Endothelial cell of umbilical vein (primary cell): ENCODE data around the gene BRK1.

ENCODE experiments used
- CTCF ChIP-seq, 2 donors: IDR thresholded peaks; 1 replicate in 1 of 2; 2 replicates in 1 of 2; pipeline ENCODE4 v1.5.1; 2011; ENCODE audit warnings: low read length in 2 of 2, mild to moderate bottlenecking in 2 of 2, moderate library complexity in 2 of 2, control low read depth in 1 of 2, inconsistent platforms in 1 of 2, low read depth in 1 of 2; ENCODE audit not compliant: insufficient read depth in 1 of 2; ENCODE audit errors: extremely low read depth in 1 of 2
- JUN ChIP-seq: IDR thresholded peaks from 2 replicates; pipeline ENCODE4 v1.6.1; 2011; ENCODE audit warnings: borderline replicate concordance, low read depth; ENCODE audit not compliant: insufficient read length, insufficient read depth
- POLR2A ChIP-seq: IDR thresholded peaks from 2 replicates; pipeline ENCODE4 v1.6.1; 2012; ENCODE audit warnings: low read depth, mild to moderate bottlenecking, control low read depth, low read length
- POLR2AphosphoS5 ChIP-seq: IDR thresholded peaks from 2 replicates; pipeline ENCODE4 v1.6.1; 2012; ENCODE audit warnings: low read depth, mild to moderate bottlenecking, control low read depth, low read length, moderate library complexity; ENCODE audit not compliant: insufficient read depth

- TF ChIP-seq CTCF (IDR thresholded peaks at IDR 0.05; ENCODE audit: extremely low read depth in 1 of 2, insufficient read depth in 1 of 2, low read depth in 1 of 2, low read length in 2 of 2) = no peak
- TF ChIP-seq POLR2A = no peak
- TF ChIP-seq POLR2AphosphoS5 = no peak
- TF ChIP-seq JUN = no peak
These were observed 41.6 kb downstream of the BRK1 start for GRCh38 chr3:10157031-10157430.
